Skeletal muscle tissue (tissue), 4 donors: ENCODE measurements around the gene YPEL5. TPM values are rescaled to one million over a fixed set of nuclear protein-coding genes. Genes with fewer than 3 reads are reported as not detected.
A peak's percentile ranks its signal among the peaks of the same experiment; 100 is the strongest.

Experiments
- H3K27ac ChIP-seq: one replicate; pipeline ENCODE4 v1.7.0; 2013; ENCODE audit warnings: mild to moderate bottlenecking, low read depth, low read length, inconsistent platforms
- H3K27me3 ChIP-seq, 3 donors: one replicate each; pipeline ENCODE4 v1.7.0; 2013; ENCODE audit warnings: low read length in 3 of 3; ENCODE audit not compliant: control insufficient read depth in 3 of 3, insufficient read depth in 3 of 3
- H3K36me3 ChIP-seq, 3 donors: one replicate each; pipeline ENCODE4 v1.7.0; 2013; ENCODE audit warnings: low read length in 3 of 3; ENCODE audit not compliant: control insufficient read depth in 3 of 3, insufficient read depth in 3 of 3
- H3K4me1 ChIP-seq, 3 donors: one replicate each; pipeline ENCODE4 v1.7.0; 2013; ENCODE audit warnings: low read length in 3 of 3, mild to moderate bottlenecking in 3 of 3; ENCODE audit not compliant: control insufficient read depth in 3 of 3, insufficient read depth in 3 of 3
- H3K4me3 ChIP-seq, 3 donors: one replicate each; pipeline ENCODE4 v1.7.0; 2013; ENCODE audit warnings: low read length in 3 of 3
- H3K9ac ChIP-seq, 3 donors: one replicate each; pipeline ENCODE4 v1.7.0; 2013; ENCODE audit warnings: low read length in 3 of 3, mild to moderate bottlenecking in 3 of 3, moderate library complexity in 2 of 3, low read depth in 1 of 3
- H3K9me3 ChIP-seq, 3 donors: one replicate each; pipeline ENCODE4 v1.7.0; 2013; ENCODE audit warnings: low read length in 3 of 3; ENCODE audit not compliant: control insufficient read depth in 3 of 3
- total RNA-seq: library from RNA; depleted of rRNA; stranded (reverse); fragments of >200 nt; gene quantifications from one replicate; pipeline ENCODE4 v1.2.3, GENCODE V29; 2014
- donor health status: Osteomylitis.

YPEL5 gene
- total RNA-seq, 1 donor from 2014 or later, result 64.7 TPM

DNA sequence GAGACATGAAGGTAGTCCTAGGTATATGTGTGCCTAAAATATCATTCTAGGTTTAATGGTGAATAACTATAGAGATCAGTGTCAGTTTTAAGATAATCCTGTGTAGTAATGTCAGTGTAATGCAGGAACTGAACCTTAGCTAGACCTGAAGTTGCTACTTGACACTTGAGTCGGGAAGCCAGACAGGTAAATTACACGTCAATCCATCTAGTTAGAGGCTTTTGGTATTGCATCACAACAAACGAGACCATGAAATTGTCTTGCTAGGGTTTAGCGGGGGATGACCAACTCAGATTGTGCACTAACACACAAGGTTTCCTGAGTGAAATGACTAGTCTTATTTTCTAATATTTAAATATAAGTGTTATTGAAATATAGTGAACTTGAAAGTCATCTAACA, 2.0 kb downstream of the YPEL5 start:
- Histone ChIP-seq H3K27ac (no peak overlapping the region), H3K4me3 (peak overlapping the region in 1 of 3 donors; percentile 79), H3K9ac (peak overlapping the region in 2 of 3 donors; percentile 14 to 64), H3K27me3 (no peaks in the 10 kb centered on the region), H3K36me3 (peaks cover 1 to 7% (median 5%) of the 10 kb centered on the region in 3 donors), H3K9me3 (no peaks in the 10 kb centered on the region), H3K4me1 (peaks cover 25 to 33% (median 28%) of the 10 kb centered on the region in 3 donors)

DNA sequence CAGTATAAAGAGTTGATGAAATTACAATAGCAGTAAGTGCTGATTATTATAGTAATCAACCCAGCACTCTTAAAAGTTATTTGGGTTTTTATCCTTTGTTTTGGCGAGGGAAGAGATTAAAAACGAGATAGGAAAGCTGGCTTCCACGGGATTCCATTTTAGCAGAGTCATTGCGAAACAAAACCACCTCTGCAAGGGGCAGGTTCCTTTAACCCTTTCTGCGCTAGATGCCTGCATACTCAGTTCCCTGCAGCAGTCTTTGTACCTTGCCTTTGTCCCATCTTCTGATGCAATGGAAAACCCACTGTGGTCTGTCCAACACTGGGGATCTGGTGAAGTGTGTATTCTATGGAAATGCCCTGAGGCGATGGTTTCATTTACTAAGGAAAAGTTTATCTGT, 2.7 kb downstream of the YPEL5 start:
- H3K9me3 ChIP-seq, result no peaks in the 10 kb centered on the region
- no peak overlapping the region for H3K27ac ChIP-seq
- peaks cover 3 to 7% (median 5%) of the 10 kb centered on the region in 3 donors for H3K36me3 ChIP-seq
- peak overlapping the region in 1 of 3 donors; percentile 19 for H3K4me3 ChIP-seq
- H3K4me1 ChIP-seq, result peaks cover 25 to 33% (median 28%) of the 10 kb centered on the region in 3 donors
- peak overlapping the region in 2 of 3 donors; percentile 3 to 27 for H3K9ac ChIP-seq
- H3K27me3 ChIP-seq, result no peaks in the 10 kb centered on the region

DNA sequence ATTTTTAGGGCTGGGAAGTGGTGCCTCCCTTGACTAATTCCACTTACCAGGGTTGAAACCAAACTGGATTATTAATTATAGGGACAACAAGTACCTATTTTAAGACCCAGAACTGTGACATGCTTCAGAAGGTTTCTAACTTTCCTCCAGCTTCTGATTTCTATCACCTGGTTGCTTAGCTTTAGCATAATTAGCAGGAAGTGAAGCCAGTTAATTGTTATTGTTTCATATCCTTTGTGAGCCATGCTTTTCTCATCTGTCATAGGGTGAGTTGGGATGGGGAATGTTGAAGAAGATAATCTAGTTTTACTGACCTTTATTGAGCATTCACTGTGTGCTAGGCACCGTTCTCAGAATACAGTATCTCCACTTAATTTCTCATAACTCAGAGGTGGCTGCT, 3.2 kb downstream of the YPEL5 start:
- no peaks in the 10 kb centered on the region for H3K9me3 ChIP-seq
- no peaks in the 10 kb centered on the region for H3K27me3 ChIP-seq
- peak overlapping the region in 1 of 3 donors; percentile 19 for H3K4me3 ChIP-seq
- H3K36me3 ChIP-seq, result peaks cover 3 to 7% (median 5%) of the 10 kb centered on the region in 3 donors
- H3K9ac ChIP-seq, result peak overlapping the region in 1 of 3 donors; percentile 26
- peaks cover 25 to 33% (median 28%) of the 10 kb centered on the region in 3 donors for H3K4me1 ChIP-seq
- H3K27ac ChIP-seq, result no peak overlapping the region

DNA sequence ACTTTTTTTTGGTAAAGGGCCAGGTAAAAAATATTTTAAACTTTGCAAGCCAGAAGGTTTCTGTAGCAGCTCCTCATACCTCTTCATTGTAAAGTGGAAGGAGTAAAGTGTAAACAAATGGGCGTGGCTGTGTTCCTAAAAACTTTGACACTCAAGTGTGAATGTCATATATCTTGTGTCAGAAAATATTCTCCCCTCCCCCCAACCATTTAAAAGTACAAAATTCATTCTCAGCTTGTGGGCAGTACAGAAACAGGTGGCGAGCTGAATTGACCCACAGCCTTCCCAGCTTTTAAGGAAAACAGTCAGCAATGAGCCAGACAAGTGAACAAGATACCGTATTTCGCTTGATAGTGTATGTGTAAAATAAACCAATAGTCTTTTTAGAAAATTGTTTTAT, 4.0 kb downstream of the YPEL5 start:
- Histone ChIP-seq H3K36me3 (peaks cover 3 to 7% (median 5%) of the 10 kb centered on the region in 3 donors), H3K27me3 (no peaks in the 10 kb centered on the region)

DNA sequence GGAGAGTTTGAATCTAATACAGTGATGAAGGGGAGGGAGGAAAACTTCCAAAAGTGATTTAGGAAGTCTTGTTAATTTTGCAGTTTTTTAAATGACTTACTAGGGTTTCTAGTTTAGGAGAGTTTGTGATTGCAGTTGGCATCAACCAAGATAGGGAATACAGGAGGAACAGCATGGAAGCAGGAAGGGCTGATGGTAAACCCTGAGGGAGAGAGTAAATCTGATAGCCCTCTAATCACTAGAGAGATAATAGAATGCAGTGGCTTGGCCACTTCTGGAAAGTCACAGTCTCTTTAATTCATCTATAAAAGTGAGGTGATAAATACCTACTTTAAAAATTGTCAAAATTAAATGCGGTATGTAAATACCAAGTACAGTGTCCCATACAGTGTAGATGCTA, 5.6 kb downstream of the YPEL5 start:
- Histone ChIP-seq H3K27ac (no peak overlapping the region), H3K9ac (no peak overlapping the region), H3K4me1 (peaks cover 25 to 28% (median 27%) of the 10 kb centered on the region in 3 donors), H3K4me3 (no peak overlapping the region), H3K9me3 (no peaks in the 10 kb centered on the region), H3K27me3 (no peaks in the 10 kb centered on the region), H3K36me3 (peaks cover 7 to 15% (median 7%) of the 10 kb centered on the region in 3 donors)

More for the DNA sequence above, 4.0 kb downstream of the YPEL5 start:
- H3K9ac ChIP-seq, result no peak overlapping the region
- no peaks in the 10 kb centered on the region for H3K9me3 ChIP-seq
- peaks cover 25 to 32% (median 28%) of the 10 kb centered on the region in 3 donors for H3K4me1 ChIP-seq
- H3K27ac ChIP-seq, result no peak overlapping the region
- no peak overlapping the region for H3K4me3 ChIP-seq

DNA sequence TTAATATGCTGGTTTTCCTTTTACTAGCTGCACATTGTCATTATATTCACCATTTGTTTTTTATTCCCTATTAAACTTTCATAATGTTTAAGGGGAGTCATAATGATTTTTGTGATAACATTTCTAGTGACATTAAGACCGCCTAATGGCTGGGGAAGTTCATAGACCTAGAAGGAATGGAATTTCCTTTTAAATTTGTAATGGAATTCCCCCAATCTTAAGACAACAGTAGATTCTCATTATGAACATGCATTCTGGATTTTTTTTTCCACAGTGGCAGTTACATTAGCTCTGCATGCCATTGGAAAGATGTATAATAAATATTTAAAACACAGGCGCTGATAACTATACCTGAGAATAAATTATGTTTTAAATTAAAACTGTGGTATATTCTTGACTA, 8.4 kb downstream of the YPEL5 start:
- Histone ChIP-seq H3K4me3 (no peak overlapping the region), H3K27me3 (no peaks in the 10 kb centered on the region), H3K36me3 (peaks cover 23 to 42% (median 31%) of the 10 kb centered on the region in 3 donors), H3K4me1 (peaks cover 4 to 7% (median 5%) of the 10 kb centered on the region in 3 donors), H3K9me3 (no peaks in the 10 kb centered on the region), H3K27ac (no peak overlapping the region), H3K9ac (no peak overlapping the region)

DNA sequence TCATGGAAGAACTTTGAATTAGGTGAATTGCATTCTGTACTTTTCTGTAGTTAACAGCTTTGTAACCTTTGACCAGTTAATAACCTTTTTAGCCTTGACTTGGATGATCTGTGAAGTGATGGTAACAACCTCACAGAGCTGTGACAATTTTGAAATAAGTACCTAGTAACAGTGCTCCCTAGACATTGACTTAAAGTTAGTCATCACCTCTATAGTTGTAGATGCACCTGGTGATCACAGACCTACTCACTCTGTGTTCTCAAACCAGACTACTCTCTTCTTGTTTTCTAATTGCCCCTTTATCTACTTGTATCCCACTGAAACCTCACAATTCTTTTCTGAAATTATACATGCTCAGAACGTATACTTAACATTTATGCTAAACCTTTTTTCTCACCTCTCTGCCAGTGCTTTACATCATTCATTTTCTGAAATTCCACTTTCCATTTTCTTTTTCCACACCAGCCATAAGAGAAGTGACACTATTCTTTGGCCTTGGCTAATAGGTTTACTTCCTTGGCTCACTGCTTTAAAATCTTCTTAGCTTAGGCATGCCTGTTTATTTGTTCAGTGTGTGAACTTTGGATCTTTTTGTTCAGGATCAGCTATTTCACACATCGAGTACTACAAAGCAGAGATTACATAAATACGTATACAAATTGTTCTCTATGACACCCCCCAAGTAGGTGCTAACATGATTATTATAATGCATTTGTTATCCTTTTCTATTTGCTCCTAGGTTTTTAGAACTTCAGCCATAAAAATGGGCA, 9.3 kb downstream of the YPEL5 start:
- H3K27me3 ChIP-seq, result no peaks in the 10 kb centered on the region
- peaks cover 23 to 46% (median 35%) of the 10 kb centered on the region in 3 donors for H3K36me3 ChIP-seq
- H3K9ac ChIP-seq, result no peak overlapping the region
- H3K4me3 ChIP-seq, result no peak overlapping the region
- H3K27ac ChIP-seq, result no peak overlapping the region
- no peaks in the 10 kb centered on the region for H3K4me1 ChIP-seq
- H3K9me3 ChIP-seq, result no peaks in the 10 kb centered on the region

DNA sequence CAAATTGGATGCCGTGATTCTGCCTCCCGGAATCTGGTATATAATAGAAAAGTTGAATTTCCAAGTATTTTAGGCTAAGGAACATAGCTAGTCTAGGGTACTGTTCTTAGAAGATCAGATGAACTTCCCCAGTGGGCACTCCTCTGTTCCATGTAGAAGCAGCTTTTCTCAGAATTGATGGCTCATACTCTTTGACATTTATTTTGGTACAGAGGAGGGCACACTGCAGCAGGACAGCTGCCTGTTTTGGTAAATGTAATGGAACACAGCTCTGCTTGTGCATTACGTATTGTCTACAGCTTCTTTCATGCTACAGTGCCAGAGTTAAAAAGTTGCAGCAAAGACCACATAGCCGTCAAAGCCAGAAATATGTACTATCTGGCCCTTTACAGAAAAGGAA, 10.8 kb downstream of the YPEL5 start:
- H3K4me1 ChIP-seq, result no peaks in the 10 kb centered on the region
- H3K36me3 ChIP-seq, result peaks cover 23 to 43% (median 35%) of the 10 kb centered on the region in 3 donors
- no peaks in the 10 kb centered on the region for H3K27me3 ChIP-seq
- no peak overlapping the region for H3K4me3 ChIP-seq
- no peak overlapping the region for H3K27ac ChIP-seq
- H3K9me3 ChIP-seq, result no peaks in the 10 kb centered on the region
- no peak overlapping the region for H3K9ac ChIP-seq

DNA sequence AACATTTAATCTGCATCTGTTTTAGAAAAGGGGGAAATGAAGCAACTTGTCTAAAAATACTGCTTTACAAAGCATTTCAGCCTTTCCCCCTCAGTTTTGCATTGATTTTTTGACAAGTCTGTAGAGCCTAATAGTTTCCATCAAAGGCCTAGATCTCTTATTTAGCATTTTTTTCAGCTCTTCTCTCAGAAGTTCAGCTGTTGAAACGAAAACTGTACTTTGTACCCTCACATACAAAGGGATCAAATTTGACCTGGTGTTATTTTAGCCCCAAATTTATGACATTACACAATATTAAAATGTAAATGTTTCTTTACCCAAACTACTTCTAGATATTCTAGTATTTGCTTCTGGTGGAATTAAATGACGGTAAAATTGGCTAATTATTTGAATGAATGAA, 13.0 kb downstream of the YPEL5 start:
- Histone ChIP-seq H3K4me1 (peaks cover 0 to 2% (median 0%) of the 10 kb centered on the region in 3 donors), H3K4me3 (no peak overlapping the region), H3K9me3 (no peaks in the 10 kb centered on the region), H3K27ac (no peak overlapping the region), H3K9ac (no peak overlapping the region), H3K27me3 (no peaks in the 10 kb centered on the region), H3K36me3 (peaks cover 19 to 38% (median 35%) of the 10 kb centered on the region in 3 donors)

DNA sequence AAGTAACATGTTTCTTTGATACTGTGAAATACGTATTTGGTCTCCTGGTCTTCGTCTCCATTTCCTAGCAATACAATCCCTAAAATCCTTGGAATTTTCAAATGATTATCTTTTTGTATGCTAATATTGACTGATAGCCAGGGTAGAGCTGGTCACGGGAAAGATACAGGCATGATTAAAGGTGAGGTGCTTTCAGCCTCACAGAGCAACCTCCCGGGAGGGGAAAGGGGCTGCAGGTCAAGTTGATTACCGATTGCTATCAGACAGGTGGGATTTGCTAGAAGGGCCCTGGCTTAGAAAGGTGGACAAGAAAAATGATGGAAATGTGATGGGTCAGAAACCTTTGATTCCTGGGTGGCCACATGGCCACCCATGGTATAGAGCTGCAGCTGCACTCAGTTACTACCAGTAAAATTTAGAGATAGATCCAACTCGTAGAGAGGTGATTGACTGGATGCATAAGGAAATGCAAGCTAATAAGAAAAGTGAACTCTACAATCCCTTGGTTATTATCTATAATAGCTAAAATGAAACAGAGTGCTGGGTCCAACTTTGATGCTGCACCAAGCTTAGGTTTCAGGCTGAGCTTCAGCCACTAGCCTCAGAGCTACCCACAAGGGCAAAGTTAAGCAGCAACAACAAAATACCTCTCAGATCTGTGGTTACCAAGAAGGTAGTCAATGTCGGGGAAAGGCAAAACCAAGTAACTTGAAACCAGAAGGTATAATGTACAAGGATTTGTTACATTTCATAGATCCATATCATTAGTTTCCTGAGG, 15.3 kb downstream of the YPEL5 start:
- no peaks in the 10 kb centered on the region for H3K9me3 ChIP-seq
- H3K27me3 ChIP-seq, result no peaks in the 10 kb centered on the region
- no peak overlapping the region for H3K9ac ChIP-seq
- H3K4me1 ChIP-seq, result peaks cover 0 to 4% (median 2%) of the 10 kb centered on the region in 3 donors
- no peak overlapping the region for H3K27ac ChIP-seq
- H3K4me3 ChIP-seq, result no peak overlapping the region
- H3K36me3 ChIP-seq, result peaks cover 15 to 37% (median 36%) of the 10 kb centered on the region in 3 donors
